HepG2 (cell line): ENCODE results near the gene TUBA3C.

Source experiments
- CREB1 ChIP-seq, 2 experiments: fragments of 450-650 bp in 1 of 2; IDR thresholded peaks; 2 replicates each; pipeline ENCODE4 v1.6.1; 2016 to 2017; ENCODE audit warnings: control low read depth in 1 of 2, mild to moderate bottlenecking in 1 of 2, missing compliant biosample characterization in 1 of 2, missing genetic modification characterization in 1 of 2
- CTCF ChIP-seq: sonication (generic); formaldehyde crosslinking; IDR thresholded peaks from 2 replicates; pipeline ENCODE4 v1.5.0; 2020; ENCODE audit warnings: mild to moderate bottlenecking, missing genetic modification reagents, moderate library complexity
- HMGXB3 ChIP-seq: sonication (generic); formaldehyde crosslinking; IDR thresholded peaks from 2 replicates; pipeline ENCODE4 v1.4.0; 2020; ENCODE audit warnings: missing genetic modification reagents, borderline replicate concordance
- SRF ChIP-seq: IDR thresholded peaks from 2 replicates; pipeline ENCODE4 v1.6.1; 2011; ENCODE audit warnings: mild to moderate bottlenecking, low read depth, low read length, moderate library complexity

GRCh38 chr13:19169496-19169895 is 12.1 kb downstream of the TUBA3C start:
- TF ChIP-seq CTCF (CRISPR knock-in tag) (no peak), HMGXB3 (CRISPR knock-in tag) (no peak), CREB1 (IDR thresholded peaks at IDR 0.05) (no peak), CREB1 (CRISPR knock-in tag; IDR thresholded peaks at IDR 0.05) (no peak), SRF (no peak)
